Measurements from ENCODE around the gene PLCB1. TPM values are rescaled to one million over a fixed set of nuclear protein-coding genes. Genes with fewer than 3 reads are reported as not detected.

The PLCB1 gene
- total RNA-seq, 1 experiment from 2014 or later, result 5.8 TPM

DNA sequence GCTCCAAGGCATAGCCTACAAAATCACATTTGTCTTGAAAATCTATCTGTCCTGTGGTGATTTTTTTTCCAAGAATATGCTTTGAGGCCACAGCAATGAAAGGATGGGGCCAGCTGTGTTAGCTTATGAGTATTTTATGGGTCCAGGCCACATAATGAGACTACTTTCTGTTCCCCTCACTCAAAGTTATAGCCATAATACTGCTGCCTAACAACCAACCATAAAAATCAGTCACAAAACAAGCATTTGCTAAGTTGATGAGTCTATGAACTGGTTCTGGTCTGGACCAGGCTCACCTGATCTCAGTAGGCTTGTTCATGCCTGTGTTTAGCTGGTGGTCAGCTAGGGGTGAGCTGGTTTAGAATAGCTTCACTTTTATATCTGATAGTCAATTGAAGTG lies 744.3 kb downstream of the PLCB1 start:
- Histone ChIP-seq H3K4me3 (ENCODE audit: insufficient read depth, low read depth, low read length) (no peak overlapping the region), H3K36me3 (replicated peaks; ENCODE audit: control insufficient read depth, insufficient read depth, low read length) (no peaks in the 10 kb centered on the region), H3K27me3 (ENCODE audit: control insufficient read depth, insufficient read depth, low read length) (no peaks in the 10 kb centered on the region)
- no peak for DNase-seq

DNA sequence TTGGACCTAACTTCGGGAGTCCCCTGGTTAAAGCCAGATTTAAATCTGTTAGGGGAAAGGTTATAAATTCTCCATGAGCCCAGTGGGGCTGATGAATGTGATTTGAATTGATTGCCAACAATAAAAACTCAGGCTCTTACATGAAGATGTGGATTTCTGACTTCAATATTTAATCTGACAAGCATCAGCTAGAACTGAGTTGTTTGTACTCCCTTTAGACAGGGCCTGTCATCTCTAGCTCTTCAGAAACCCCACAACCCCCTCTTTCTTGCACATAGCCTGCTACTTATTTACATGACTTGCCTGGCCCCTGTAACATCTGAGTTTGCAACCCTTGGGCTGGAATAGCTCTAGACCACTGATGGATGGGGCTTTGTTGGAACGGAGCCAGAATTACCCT lies 745.2 kb downstream of the PLCB1 start:
- no peak for DNase-seq
- Histone ChIP-seq H3K36me3 (replicated peaks; ENCODE audit: control insufficient read depth, insufficient read depth, low read length) (no peaks in the 10 kb centered on the region), H3K4me3 (ENCODE audit: insufficient read depth, low read depth, low read length) (no peak overlapping the region), H3K27me3 (ENCODE audit: control insufficient read depth, insufficient read depth, low read length) (no peaks in the 10 kb centered on the region)

DNA sequence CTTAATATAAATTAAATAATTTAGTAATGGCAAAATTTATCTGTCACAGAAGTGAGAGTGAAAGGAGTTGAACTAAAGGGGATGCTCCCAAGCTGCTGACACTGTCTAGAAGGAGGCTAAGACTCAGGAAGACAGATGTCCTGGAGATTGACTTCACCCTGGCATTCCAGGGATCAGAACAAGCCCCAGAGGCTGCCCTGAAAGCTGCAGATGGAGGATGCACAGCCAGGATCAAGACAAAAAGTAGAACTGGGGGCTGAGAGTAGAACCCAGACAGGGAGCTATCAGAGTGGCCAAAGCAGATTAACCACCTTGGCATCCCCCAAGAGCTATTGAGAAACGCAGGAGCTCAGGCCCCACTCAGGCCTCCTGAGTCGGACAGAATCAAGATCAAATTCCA lies 747.6 kb downstream of the PLCB1 start:
- Histone ChIP-seq H3K4me3 (ENCODE audit: insufficient read depth, low read depth, low read length) (no peak overlapping the region), H3K36me3 (replicated peaks; ENCODE audit: control insufficient read depth, insufficient read depth, low read length) (no peaks in the 10 kb centered on the region), H3K27me3 (ENCODE audit: control insufficient read depth, insufficient read depth, low read length) (no peaks in the 10 kb centered on the region)
- DNase-seq, result no peak

DNA sequence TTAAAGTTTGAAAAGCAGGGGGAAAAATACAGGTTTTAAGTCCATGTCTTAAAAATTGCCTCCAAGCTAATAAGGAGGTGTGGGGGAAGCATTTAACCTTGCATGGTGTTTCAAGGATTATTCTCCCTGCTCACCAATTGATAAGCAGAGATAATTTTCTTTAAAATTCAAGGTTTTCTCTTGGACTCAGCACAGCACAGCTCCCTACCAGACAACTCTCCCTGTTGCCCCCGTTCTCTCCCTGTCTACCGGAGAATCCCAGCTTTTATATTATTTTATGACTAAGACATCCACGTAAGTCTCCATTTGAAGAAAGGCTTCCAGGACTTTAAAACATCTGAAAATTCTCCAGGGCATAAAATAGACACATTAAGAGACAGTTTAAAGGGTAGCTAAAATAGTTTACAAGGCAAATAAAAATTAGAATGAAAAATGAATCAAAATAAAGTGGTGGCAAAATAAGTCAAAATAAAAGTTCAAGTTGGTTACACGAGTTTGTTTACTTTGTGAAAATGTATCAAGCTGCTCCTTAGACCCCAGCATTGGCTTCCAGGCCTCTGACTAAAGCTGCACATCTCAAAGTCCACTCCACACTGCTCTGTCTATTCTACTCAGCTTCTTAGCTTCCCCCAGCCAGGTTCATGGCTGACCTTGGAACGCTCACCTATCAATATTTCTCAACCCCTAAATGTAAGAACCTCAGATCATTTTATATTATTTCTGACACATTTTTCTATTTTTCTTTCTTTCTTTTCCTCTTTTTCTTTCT lies 748.2 kb downstream of the PLCB1 start:
- DNase-seq, result no peak
- Histone ChIP-seq H3K4me3 (ENCODE audit: insufficient read depth, low read depth, low read length) (no peak overlapping the region), H3K36me3 (replicated peaks; ENCODE audit: control insufficient read depth, insufficient read depth, low read length) (no peaks in the 10 kb centered on the region), H3K27me3 (ENCODE audit: control insufficient read depth, insufficient read depth, low read length) (no peaks in the 10 kb centered on the region)

DNA sequence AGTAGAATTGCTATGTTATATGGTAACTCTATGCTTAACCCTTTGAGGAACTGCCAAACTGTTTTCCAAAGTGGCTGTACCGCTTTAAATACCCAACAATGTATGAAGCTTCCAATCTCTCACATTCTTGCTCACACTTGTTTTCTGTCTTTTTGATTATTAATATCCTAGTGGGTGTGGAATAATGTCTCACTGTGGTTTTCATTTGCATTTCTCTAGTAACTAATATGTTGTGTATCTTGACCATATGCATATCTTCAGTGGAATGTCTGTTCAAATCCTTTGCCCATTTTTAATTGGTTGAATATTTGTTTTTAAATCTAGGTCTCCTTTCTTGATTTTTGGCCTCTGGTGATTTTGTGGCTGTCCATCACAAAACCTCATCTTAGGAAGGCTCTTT lies 759.0 kb downstream of the PLCB1 start:
- no peaks in the 10 kb centered on the region for H3K27me3 ChIP-seq (ENCODE audit: control insufficient read depth, insufficient read depth, low read length)
- DNase-seq, result no peak
- no peak overlapping the region for H3K4me3 ChIP-seq (ENCODE audit: insufficient read depth, low read depth, low read length)
- no peaks in the 10 kb centered on the region for H3K36me3 ChIP-seq (replicated peaks; ENCODE audit: control insufficient read depth, insufficient read depth, low read length)

DNA sequence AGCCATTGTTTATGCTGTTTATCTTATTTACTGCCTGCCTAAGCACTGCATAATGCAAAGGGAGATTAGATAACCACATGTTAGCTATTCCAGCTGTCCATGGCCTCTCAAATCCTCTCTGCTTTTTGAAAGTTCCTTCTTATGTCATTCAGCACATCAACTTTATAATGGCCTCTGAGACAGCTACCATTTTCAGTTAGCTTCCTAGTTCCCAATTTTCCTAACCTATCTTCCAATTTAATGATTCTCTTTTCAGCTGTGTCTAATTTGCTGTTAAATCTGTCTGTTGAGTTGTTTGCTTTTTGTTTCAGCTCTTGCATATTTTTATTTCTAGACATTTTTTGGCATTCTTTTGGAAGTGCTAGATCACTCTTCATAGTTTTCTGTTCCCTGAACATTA lies 763.4 kb downstream of the PLCB1 start:
- Histone ChIP-seq H3K4me3 (ENCODE audit: insufficient read depth, low read depth, low read length) (no peak overlapping the region), H3K36me3 (replicated peaks; ENCODE audit: control insufficient read depth, insufficient read depth, low read length) (no peaks in the 10 kb centered on the region), H3K27me3 (ENCODE audit: control insufficient read depth, insufficient read depth, low read length) (no peaks in the 10 kb centered on the region)
- no peak for DNase-seq

DNA sequence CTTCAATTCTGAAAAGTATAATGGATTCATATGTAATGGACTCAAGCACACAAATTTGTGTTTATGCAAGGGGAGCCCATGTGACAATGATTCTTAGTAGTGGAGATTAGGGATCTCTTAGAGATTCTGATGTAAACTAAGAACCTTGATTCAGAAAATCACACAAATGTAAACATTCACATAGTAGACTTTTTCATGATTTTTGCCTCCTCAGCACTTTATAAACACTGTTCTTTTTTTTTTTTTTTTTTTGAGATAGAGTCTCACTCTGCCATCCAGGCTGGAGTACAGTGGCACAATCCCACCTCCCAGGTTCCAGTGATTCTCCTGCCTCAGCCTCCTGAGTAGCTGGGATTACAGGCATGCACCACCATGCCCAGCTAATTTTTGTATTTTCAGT lies 766.8 kb downstream of the PLCB1 start:
- H3K36me3 ChIP-seq (replicated peaks; ENCODE audit: control insufficient read depth, insufficient read depth, low read length), result no peaks in the 10 kb centered on the region
- no peak for DNase-seq
- no peak overlapping the region for H3K4me3 ChIP-seq (ENCODE audit: insufficient read depth, low read depth, low read length)
- no peaks in the 10 kb centered on the region for H3K27me3 ChIP-seq (ENCODE audit: control insufficient read depth, insufficient read depth, low read length)

DNA sequence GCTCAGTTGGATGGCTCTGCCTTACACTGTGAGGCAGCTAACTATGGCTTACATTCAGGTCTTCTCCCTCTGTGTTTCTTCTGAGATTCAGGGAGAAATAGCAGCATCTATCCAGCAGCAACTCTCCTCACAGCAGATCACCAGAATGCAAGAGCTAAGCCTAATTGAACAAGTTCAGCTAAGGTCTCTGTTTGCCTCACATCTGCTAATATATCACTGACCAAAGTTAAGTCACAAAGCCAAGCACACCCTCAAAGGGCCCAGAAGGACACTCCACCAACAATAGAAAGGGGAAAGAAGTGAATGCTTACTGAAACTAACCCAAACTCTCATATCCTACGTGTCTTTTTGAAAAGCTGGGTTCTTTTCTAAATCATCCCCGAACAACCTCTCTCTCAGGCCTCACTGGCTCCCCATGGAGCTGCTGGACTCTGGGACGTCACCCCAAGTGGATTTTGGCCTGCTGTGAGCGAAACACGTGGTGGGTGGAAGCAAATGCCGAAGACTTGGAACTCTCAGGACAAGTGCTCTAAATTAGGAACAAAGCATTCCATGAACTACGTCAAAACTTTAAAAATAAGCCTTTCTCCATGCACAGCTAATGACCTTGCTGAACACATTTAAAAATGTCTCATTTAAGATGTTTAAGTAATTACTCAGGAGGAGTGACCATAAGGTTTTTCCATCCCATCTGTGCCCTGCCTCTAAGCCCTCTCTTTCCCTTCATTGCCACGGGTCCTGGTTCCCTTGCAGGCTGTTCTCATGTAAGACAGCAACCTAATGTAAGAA lies 769.4 kb downstream of the PLCB1 start:
- H3K27me3 ChIP-seq (ENCODE audit: control insufficient read depth, insufficient read depth, low read length), result no peaks in the 10 kb centered on the region
- no peak for DNase-seq
- no peaks in the 10 kb centered on the region for H3K36me3 ChIP-seq (replicated peaks; ENCODE audit: control insufficient read depth, insufficient read depth, low read length)

DNA sequence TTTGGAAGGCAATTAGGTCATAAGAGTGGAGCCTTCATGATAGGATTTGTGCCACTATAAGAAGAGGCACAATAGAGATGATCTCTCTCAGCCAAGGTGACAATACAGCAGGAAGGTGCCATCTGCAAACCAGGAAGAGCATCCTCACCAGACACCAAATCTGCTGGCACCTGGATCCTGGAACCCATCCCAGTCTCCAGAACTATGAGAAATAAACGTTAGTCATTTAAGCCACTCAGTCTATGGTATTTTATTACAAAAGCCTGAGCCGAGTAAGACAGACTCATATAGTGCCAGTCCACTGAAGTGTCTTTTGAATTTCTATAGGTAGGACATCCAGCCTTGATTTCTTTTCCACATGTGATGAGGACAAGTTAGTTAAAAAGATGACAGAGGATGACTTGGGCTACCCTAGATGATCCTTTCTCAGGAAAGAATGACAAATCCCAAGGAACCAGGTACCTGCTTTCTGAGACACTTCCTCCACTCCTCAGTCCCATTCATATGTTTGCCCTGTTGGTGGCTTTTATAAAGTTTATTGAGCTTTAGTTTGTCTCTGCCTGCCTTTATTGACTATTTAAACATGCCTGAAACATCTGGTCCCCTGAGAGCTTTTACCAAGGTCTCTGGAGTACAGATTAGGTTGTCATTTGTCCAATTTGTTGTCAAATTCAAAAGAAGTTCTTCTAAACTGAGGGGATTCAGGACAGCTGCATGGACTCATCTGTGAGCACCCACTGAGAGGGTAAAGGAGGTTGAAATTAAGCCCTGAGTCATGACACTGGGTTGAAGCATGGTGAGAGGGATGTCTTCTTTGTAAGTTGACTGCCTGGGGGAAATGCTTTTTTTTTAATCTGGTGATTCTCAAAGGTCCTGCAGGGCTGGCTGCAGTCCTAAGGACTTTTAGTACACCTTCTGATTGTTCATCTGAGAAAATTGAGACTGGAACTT lies 771.9 kb downstream of the PLCB1 start:
- Histone ChIP-seq H3K4me3 (ENCODE audit: insufficient read depth, low read depth, low read length) (no peak overlapping the region), H3K27me3 (ENCODE audit: control insufficient read depth, insufficient read depth, low read length) (no peaks in the 10 kb centered on the region), H3K36me3 (replicated peaks; ENCODE audit: control insufficient read depth, insufficient read depth, low read length) (no peaks in the 10 kb centered on the region)
- DNase-seq, result no peak

More for the DNA sequence above, 769.4 kb downstream of the PLCB1 start:
- H3K4me3 ChIP-seq (ENCODE audit: insufficient read depth, low read depth, low read length), result no peak overlapping the region

DNA sequence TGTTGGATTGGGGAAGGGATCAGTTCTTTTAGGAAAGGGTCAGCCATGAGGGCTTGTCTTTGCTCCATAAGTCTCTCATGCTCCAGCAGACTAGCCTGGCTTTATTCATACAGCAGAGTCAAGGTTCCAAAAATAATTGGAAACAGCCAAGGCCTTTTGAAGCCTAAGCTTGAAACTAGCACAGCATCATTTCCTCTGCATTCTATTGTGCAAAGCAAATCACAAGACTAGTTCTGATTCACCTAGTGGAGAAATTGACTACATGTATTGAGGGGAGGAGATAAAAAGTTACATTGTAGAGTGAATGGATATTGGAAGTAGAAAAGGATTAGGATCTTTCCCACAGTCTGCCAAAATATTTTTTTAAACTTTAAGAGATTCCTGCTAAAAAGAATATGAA lies 777.5 kb downstream of the PLCB1 start:
- no peak for DNase-seq
- Histone ChIP-seq H3K27me3 (ENCODE audit: control insufficient read depth, insufficient read depth, low read length) (no peaks in the 10 kb centered on the region), H3K36me3 (replicated peaks; ENCODE audit: control insufficient read depth, insufficient read depth, low read length) (no peaks in the 10 kb centered on the region), H3K4me3 (ENCODE audit: insufficient read depth, low read depth, low read length) (no peak overlapping the region)

DNA sequence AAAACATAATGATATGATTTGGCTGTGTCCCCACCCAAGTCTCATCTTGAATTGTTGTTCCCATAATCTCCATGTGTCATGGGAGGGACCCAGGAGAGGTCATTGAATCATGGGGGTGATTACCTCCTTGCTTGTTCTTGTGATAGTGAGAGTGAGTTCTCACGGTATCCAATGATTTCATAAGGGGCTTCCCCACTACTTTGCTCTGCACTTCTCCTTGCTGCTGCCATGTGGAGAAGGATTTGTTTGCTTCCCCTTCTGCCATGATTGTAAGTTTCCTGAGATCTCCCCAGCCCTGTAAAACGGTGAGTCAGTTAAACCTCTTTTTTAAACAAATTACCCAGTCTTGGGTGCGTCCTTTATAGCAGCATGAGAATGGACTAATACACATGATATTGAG lies 780.0 kb downstream of the PLCB1 start:
- H3K36me3 ChIP-seq (replicated peaks; ENCODE audit: control insufficient read depth, insufficient read depth, low read length), result no peaks in the 10 kb centered on the region
- H3K27me3 ChIP-seq (ENCODE audit: control insufficient read depth, insufficient read depth, low read length), result no peaks in the 10 kb centered on the region
- DNase-seq, result no peak
- H3K4me3 ChIP-seq (ENCODE audit: insufficient read depth, low read depth, low read length), result no peak overlapping the region

DNA sequence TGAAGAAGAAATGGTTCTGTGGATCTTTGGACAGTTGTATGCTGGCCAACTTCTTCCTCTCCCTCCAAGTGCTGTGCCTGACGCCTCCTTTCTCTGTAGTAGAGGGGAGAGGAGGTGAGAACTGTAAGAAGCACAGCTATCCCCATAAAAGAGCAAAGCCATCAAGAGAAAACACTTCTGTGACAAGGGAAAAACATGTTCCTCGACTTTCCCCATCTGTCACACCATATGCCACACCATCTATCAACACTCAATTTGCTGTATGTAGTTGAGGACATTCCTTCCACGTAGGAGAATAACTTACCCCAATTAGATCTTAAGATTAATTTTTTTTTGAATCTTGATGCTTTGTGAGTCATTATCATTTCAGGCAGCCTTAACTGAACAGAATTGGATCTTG lies 780.7 kb downstream of the PLCB1 start:
- no peak for DNase-seq
- Histone ChIP-seq H3K4me3 (ENCODE audit: insufficient read depth, low read depth, low read length) (no peak overlapping the region), H3K36me3 (replicated peaks; ENCODE audit: control insufficient read depth, insufficient read depth, low read length) (no peaks in the 10 kb centered on the region), H3K27me3 (ENCODE audit: control insufficient read depth, insufficient read depth, low read length) (no peaks in the 10 kb centered on the region)

DNA sequence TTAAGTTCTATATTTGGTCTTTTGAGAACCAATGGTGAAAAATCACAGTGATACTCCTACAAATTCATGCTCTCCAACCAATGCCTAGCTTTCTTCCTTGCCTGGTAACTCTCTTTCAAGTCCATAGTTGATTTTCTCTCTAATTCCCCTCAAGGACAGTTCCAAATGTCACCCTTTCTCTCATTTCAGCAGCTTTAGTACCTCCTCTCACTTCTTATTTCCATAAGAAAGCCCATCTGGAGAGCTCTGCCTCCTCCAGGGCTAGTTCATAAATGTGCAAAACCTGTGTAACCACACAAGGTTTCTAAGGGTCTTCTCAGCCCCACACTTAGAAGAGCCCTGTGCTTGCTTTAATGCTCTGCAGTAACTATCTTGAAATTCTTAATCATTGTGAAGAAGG lies 781.4 kb downstream of the PLCB1 start:
- Histone ChIP-seq H3K27me3 (ENCODE audit: control insufficient read depth, insufficient read depth, low read length) (no peaks in the 10 kb centered on the region), H3K36me3 (replicated peaks; ENCODE audit: control insufficient read depth, insufficient read depth, low read length) (no peaks in the 10 kb centered on the region), H3K4me3 (ENCODE audit: insufficient read depth, low read depth, low read length) (no peak overlapping the region)
- DNase-seq, result no peak

DNA sequence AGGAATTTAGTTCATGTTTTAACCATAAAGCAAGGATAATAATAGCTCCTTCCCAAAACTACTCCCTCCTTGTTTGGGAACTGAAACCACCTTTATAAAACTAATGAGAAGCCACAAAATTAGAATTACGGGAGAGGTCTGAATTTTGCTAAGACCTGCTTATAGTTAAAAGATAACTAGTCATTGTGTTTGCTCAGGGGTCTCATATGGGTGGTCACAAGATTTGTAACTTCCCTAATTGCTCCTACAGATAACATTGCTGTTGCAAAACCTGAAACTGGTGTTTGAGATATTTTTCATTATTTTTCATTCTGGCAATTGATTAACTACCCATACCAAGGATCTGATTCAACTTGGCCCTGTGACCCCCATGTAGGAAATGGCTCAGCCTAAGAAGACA lies 782.4 kb downstream of the PLCB1 start:
- no peaks in the 10 kb centered on the region for H3K36me3 ChIP-seq (replicated peaks; ENCODE audit: control insufficient read depth, insufficient read depth, low read length)

More for the DNA sequence above, 782.4 kb downstream of the PLCB1 start:
- Histone ChIP-seq H3K27me3 (ENCODE audit: control insufficient read depth, insufficient read depth, low read length) (no peaks in the 10 kb centered on the region), H3K4me3 (ENCODE audit: insufficient read depth, low read depth, low read length) (no peak overlapping the region)
- DNase-seq, result no peak

All from H7 (cell line).